Measurements from ENCODE around the gene DPAGT1. TPM values are rescaled to one million over a fixed set of nuclear protein-coding genes. Genes with fewer than 3 reads are reported as not detected.
"Not testable (repeated sequence)": the region's sequence is repeated elsewhere in the genome, so short reads cannot be mapped to it uniquely, and the experiment has no call there.

DPAGT1 gene
- total RNA-seq, 1 donor from 2014 or later, result 48.8 TPM

- no peak overlapping the region for H3K4me3 Mint-ChIP-seq
- no peaks in the 10 kb centered on the region for H3K27me3 Mint-ChIP-seq (ENCODE audit: low read depth)
- DNase-seq (ENCODE audit: low read depth, low spot score), result no peak
- no peaks in the 10 kb centered on the region for H3K9me3 Mint-ChIP-seq
- peaks cover 7% of the 10 kb centered on the region for H3K36me3 Mint-ChIP-seq (ENCODE audit: low read depth)
- TF ChIP-seq CTCF (conservative IDR thresholded peaks at IDR 0.05), result no peak
- H3K27ac Mint-ChIP-seq (ENCODE audit: unreplicated experiment), result no peak overlapping the region
- peaks cover 17% of the 10 kb centered on the region for H3K4me1 Mint-ChIP-seq
These were observed 23.8 kb downstream of the DPAGT1 start for GRCh38 chr11:119077839-119078238.

- H3K27me3 Mint-ChIP-seq (ENCODE audit: low read depth), result no peaks in the 10 kb centered on the region
- H3K4me1 Mint-ChIP-seq, result peaks cover 29% of the 10 kb centered on the region
- peak; percentile 91 for DNase-seq (ENCODE audit: low read depth, low spot score)
These were observed 34.1 kb downstream of the DPAGT1 start, which contains the start of gene VPS11 for GRCh38 chr11:119067371-119068222. Gene VPS11 (plus strand): TSS chr11:119067818. CDS start chr11:119067824, 6 bp downstream.

GRCh38 chr11:119065369-119065768 is 36.3 kb downstream of the DPAGT1 start:
- H3K4me3 Mint-ChIP-seq, result peak overlapping the region; percentile 95

More at GRCh38 chr11:119067371-119068222, 34.1 kb downstream of the DPAGT1 start, which contains the start of gene VPS11:
- no peak for TF ChIP-seq CTCF (conservative IDR thresholded peaks at IDR 0.05)
- H3K4me3 Mint-ChIP-seq, result peak within 1 kb of the TSS; percentile 95
- peak within 1 kb of the TSS; percentile 93 for H3K27ac Mint-ChIP-seq (ENCODE audit: unreplicated experiment)
- H3K36me3 Mint-ChIP-seq (ENCODE audit: low read depth), result no peaks in the 10 kb centered on the region
- H3K9me3 Mint-ChIP-seq, result no peaks in the 10 kb centered on the region

GRCh38 chr11:119062779-119063178 is 38.9 kb downstream of the DPAGT1 start:
- TF ChIP-seq CTCF (conservative IDR thresholded peaks at IDR 0.05), result no peak
- H3K9me3 Mint-ChIP-seq, result no peaks in the 10 kb centered on the region

More at GRCh38 chr11:119065369-119065768, 36.3 kb downstream of the DPAGT1 start:
- Mint-ChIP-seq H3K27me3 (ENCODE audit: low read depth) (no peaks in the 10 kb centered on the region), H3K4me1 (peaks cover 29% of the 10 kb centered on the region), H3K27ac (ENCODE audit: unreplicated experiment) (no peak overlapping the region), H3K9me3 (no peaks in the 10 kb centered on the region), H3K36me3 (ENCODE audit: low read depth) (no peaks in the 10 kb centered on the region)
- no peak for DNase-seq (ENCODE audit: low read depth, low spot score)
- TF ChIP-seq CTCF (conservative IDR thresholded peaks at IDR 0.05), result peak; percentile 55

GRCh38 chr11:119061256-119061655 is 40.4 kb downstream of the DPAGT1 start:
- Mint-ChIP-seq H3K9me3 (no peaks in the 10 kb centered on the region), H3K4me1 (peaks cover 19% of the 10 kb centered on the region), H3K27me3 (ENCODE audit: low read depth) (no peaks in the 10 kb centered on the region), H3K27ac (ENCODE audit: unreplicated experiment) (no peak overlapping the region), H3K36me3 (ENCODE audit: low read depth) (no peaks in the 10 kb centered on the region), H3K4me3 (peak overlapping the region; percentile 4)
- DNase-seq (ENCODE audit: low read depth, low spot score), result no peak
- TF ChIP-seq CTCF (conservative IDR thresholded peaks at IDR 0.05), result no peak

More at GRCh38 chr11:119062779-119063178, 38.9 kb downstream of the DPAGT1 start:
- H3K27ac Mint-ChIP-seq (ENCODE audit: unreplicated experiment), result no peak overlapping the region
- H3K4me3 Mint-ChIP-seq, result no peak overlapping the region
- DNase-seq (ENCODE audit: low read depth, low spot score), result no peak
- H3K4me1 Mint-ChIP-seq, result peaks cover 25% of the 10 kb centered on the region
- no peaks in the 10 kb centered on the region for H3K36me3 Mint-ChIP-seq (ENCODE audit: low read depth)
- H3K27me3 Mint-ChIP-seq (ENCODE audit: low read depth), result no peaks in the 10 kb centered on the region

- peaks cover 26% of the 10 kb centered on the region for H3K4me1 Mint-ChIP-seq
- not testable (repeated sequence) for H3K9me3 Mint-ChIP-seq; H3K27ac Mint-ChIP-seq (ENCODE audit: unreplicated experiment); DNase-seq (ENCODE audit: low read depth, low spot score); H3K27me3 Mint-ChIP-seq (ENCODE audit: low read depth); H3K36me3 Mint-ChIP-seq (ENCODE audit: low read depth)
- H3K4me3 Mint-ChIP-seq, result peak overlapping the region; percentile 51
These were observed 42.5 kb downstream of the DPAGT1 start for GRCh38 chr11:119059128-119059527.

Data from neural crest cell (in vitro differentiated cells).